Mucosa of descending colon (tissue), 3 donors: ENCODE measurements around the gene POU4F2. TPM values are rescaled to one million over a fixed set of nuclear protein-coding genes. Genes with fewer than 3 reads are reported as not detected.

ENCODE experiments used
- ATAC-seq: fragments of 200-7000 bp; cut with Tn5 transposase; one replicate; pipeline ENCODE4 v1.9.1; 2020; ENCODE audit warnings: mild to moderate bottlenecking, moderate library complexity
- DNase-seq, 3 donors: peaks; one replicate each; pipeline ENCODE4 v3.0.0-alpha.2; 2020
- H3K36me3 ChIP-seq: fragments of 200-600 bp; one replicate; pipeline ENCODE4 v1.8.0; 2021; ENCODE audit warnings: low read depth, mild to moderate bottlenecking
- H3K4me1 ChIP-seq: fragments of 200-600 bp; one replicate; pipeline ENCODE4 v1.8.0; 2021; ENCODE audit warnings: low read depth, mild to moderate bottlenecking
- H3K4me3 ChIP-seq: fragments of 200-600 bp; one replicate; pipeline ENCODE4 v1.8.0; 2021; ENCODE audit warnings: mild to moderate bottlenecking
- H3K9me3 ChIP-seq: fragments of 200-600 bp; one replicate; pipeline ENCODE4 v1.8.0; 2021; ENCODE audit warnings: mild to moderate bottlenecking
- CTCF ChIP-seq: fragments of 200-600 bp; IDR thresholded peaks from one replicate; pipeline ENCODE4 v1.8.0; 2022; ENCODE audit warnings: antibody characterized with exemption, mild to moderate bottlenecking
- intact Hi-C, 2 donors: fragments of 100-400 bp; cut with DNase I in 1 of 2; cut with micrococcal nuclease in 1 of 2; formaldehyde crosslinking; loops; one replicate each; pipeline versions ENCODE4 v1.11.0 to v1.11.1; 2022; cut with DNase I, micrococcal nuclease
- total RNA-seq, 3 donors: library from RNA; stranded (reverse); fragmentation: NEBNext Ultra II Directional in 2 of 3; extraction: Animal tissue kit (Norgen Biotek cat#: 25700) in 2 of 3; gene quantifications; one replicate each; pipeline versions ENCODE4 v1.2.1 to v1.2.4, GENCODE V29; 2021 to 2023
- donor health status: DM: no; HTN: no; CAD: no; lungs with moderate emphysema.
- donor health status: DM: no; HTN: no; CAD: no.
- donor health status: DM: no; HTN: yes; CAD: no.

The POU4F2 gene
- total RNA-seq, 3 donors from 2014 or later, result not detected

- TF ChIP-seq CTCF, result no peak
- Histone ChIP-seq H3K36me3 (no peaks in the 10 kb centered on the region), H3K4me3 (no peak overlapping the region), H3K4me1 (no peaks in the 10 kb centered on the region), H3K9me3 (no peaks in the 10 kb centered on the region)
- intact Hi-C loops, result no loop called here
- no peak for DNase-seq
- no peak for ATAC-seq
Observed at GRCh38 chr4:146640465-146641061, 1.9 kb downstream of the POU4F2 start.

GRCh38 chr4:146641762-146642161 lies 3.1 kb downstream of the POU4F2 start:
- no peaks in the 10 kb centered on the region for H3K9me3 ChIP-seq
- ATAC-seq (no peak), DNase-seq (no peak)
- H3K4me1 ChIP-seq, result no peaks in the 10 kb centered on the region
- H3K4me3 ChIP-seq, result no peak overlapping the region
- no peaks in the 10 kb centered on the region for H3K36me3 ChIP-seq
- intact Hi-C loops, result no loop called here
- TF ChIP-seq CTCF, result no peak

GRCh38 chr4:146643812-146644401 lies 5.2 kb downstream of the POU4F2 start:
- no peak for TF ChIP-seq CTCF
- Histone ChIP-seq H3K36me3 (no peaks in the 10 kb centered on the region), H3K4me1 (no peaks in the 10 kb centered on the region), H3K9me3 (no peaks in the 10 kb centered on the region), H3K4me3 (no peak overlapping the region)
- ATAC-seq (no peak), DNase-seq (no peak)
- intact Hi-C loops, result no loop called here

- Histone ChIP-seq H3K9me3 (no peaks in the 10 kb centered on the region), H3K4me1 (no peaks in the 10 kb centered on the region), H3K36me3 (no peaks in the 10 kb centered on the region), H3K4me3 (no peak overlapping the region)
- intact Hi-C loops, result no loop called here
- no peak for ATAC-seq
- DNase-seq, result no peak
- TF ChIP-seq CTCF, result no peak
Observed at GRCh38 chr4:146645921-146646320, 7.2 kb downstream of the POU4F2 start.

- no peaks in the 10 kb centered on the region for H3K4me1 ChIP-seq
- no peak for ATAC-seq
- no peak overlapping the region for H3K4me3 ChIP-seq
- H3K36me3 ChIP-seq, result no peaks in the 10 kb centered on the region
- TF ChIP-seq CTCF, result no peak
- DNase-seq, result no peak
- no peaks in the 10 kb centered on the region for H3K9me3 ChIP-seq
- intact Hi-C loops, result no loop called here
Observed at GRCh38 chr4:146646593-146647325, 8.1 kb downstream of the POU4F2 start.
